NCI-H748 (cell line): ENCODE data around the gene MYLK2.
"Not testable (repeated sequence)": the region's sequence is repeated elsewhere in the genome, so short reads cannot be mapped to it uniquely, and the experiment has no call there.

Source experiments
- DNase-seq: peaks from one replicate; lab custom pipeline; 2025; ENCODE audit not compliant: unreplicated experiment; lab: John Stamatoyannopoulos, UW

MYLK2 gene

GRCh38 chr20:31819083-31819784 is at the start of gene MYLK2:
MYLK2 (plus strand) TSS chr20:31819356; CDS start chr20:31819581, 225 bp downstream.
- DNase-seq, result no peak

- DNase-seq, result no peak
Measured at GRCh38 chr20:31769681-31770080, 49.5 kb upstream of the MYLK2 start.

GRCh38 chr20:31770243-31770642 is 48.9 kb upstream of the MYLK2 start:
- no peak for DNase-seq

GRCh38 chr20:31774408-31774807 is 44.7 kb upstream of the MYLK2 start:
- DNase-seq, result no peak

GRCh38 chr20:31780839-31781238 is 38.3 kb upstream of the MYLK2 start:
- no peak for DNase-seq

- DNase-seq, result no peak
Measured at GRCh38 chr20:31781945-31782344, 37.2 kb upstream of the MYLK2 start.

GRCh38 chr20:31784354-31785044 is 34.7 kb upstream of the MYLK2 start:
- no peak for DNase-seq

- no peak for DNase-seq
Measured at GRCh38 chr20:31785089-31785488, 34.1 kb upstream of the MYLK2 start.

GRCh38 chr20:31788578-31788977 is 30.6 kb upstream of the MYLK2 start:
- no peak for DNase-seq

GRCh38 chr20:31790401-31790800 is 28.8 kb upstream of the MYLK2 start:
- DNase-seq, result no peak

- DNase-seq, result no peak
Measured at GRCh38 chr20:31797364-31797763, 21.8 kb upstream of the MYLK2 start.

- DNase-seq, result no peak
Measured at GRCh38 chr20:31801508-31801907, 17.6 kb upstream of the MYLK2 start.

GRCh38 chr20:31803552-31804291 is 15.4 kb upstream of the MYLK2 start:
- no peak for DNase-seq

- no peak for DNase-seq
Measured at GRCh38 chr20:31806564-31807355, 12.4 kb upstream of the MYLK2 start.

- DNase-seq, result no peak
Measured at GRCh38 chr20:31808481-31808880, 10.7 kb upstream of the MYLK2 start.

- DNase-seq, result no peak
Measured at GRCh38 chr20:31809661-31810060, 9.5 kb upstream of the MYLK2 start.

GRCh38 chr20:31811198-31811597 is 8.0 kb upstream of the MYLK2 start:
- no peak for DNase-seq

GRCh38 chr20:31811796-31812728 is 7.1 kb upstream of the MYLK2 start:
- DNase-seq, result no peak

- DNase-seq, result no peak
Measured at GRCh38 chr20:31813611-31814010, 5.5 kb upstream of the MYLK2 start.

GRCh38 chr20:31814142-31814541 is 5.0 kb upstream of the MYLK2 start:
- DNase-seq, result not testable (repeated sequence)
